ENCODE results near the gene NAGLU. TPM values are rescaled to one million over a fixed set of nuclear protein-coding genes. Genes with fewer than 3 reads are reported as not detected.
A peak's percentile ranks its signal among the peaks of the same experiment; 100 is the strongest.

Gene NAGLU
- total and polyA plus RNA-seq, 7 experiments from 2014 or later = 6.6 to 27.1 (median 21.9) TPM

DNA sequence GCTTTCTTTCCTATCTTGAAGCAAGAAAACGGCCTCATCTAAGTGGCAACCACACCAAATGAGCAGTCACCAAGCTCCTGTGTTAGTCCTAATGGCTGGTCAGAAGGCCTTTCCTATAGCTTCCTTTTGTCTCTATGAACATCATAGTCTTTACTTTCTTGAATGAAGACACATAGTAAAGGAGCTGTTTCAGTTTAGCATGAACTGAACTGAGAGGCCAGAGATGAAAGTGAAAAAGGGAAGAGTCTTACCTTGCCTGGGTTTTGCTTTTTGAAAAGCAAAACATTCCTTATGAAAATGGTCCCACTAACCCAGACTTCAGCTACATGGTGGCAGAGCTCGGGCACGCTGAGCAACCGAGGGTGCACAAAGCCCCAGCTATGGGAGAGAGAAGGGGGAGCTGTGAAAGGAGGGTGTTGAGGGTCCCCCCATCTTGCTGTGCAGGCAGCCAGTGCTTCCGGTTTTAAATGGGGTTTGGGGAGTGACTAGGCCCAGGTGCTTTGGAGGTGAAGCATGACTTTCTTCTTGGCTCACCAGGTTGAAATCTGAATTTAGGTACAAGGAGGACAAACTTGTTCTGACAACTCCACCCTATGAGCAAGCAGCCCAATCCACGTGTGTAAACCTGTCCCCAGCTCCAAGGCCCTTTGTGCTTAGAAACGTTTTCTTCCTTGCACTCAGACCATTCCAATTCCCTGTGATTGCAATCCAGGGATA, 50.6 kb downstream of the NAGLU start:
- Mint-ChIP-seq H3K4me1 (peaks cover 4 to 20% (median 9%) of the 10 kb centered on the region in 7 donors), H3K36me3 (peaks cover 9 to 46% (median 25%) of the 10 kb centered on the region in 5 donors), H3K27ac (peak overlapping the region in 5 of 9 donors; percentile 36 to 64 (median 50)), H3K27me3 (no peaks in the 10 kb centered on the region), H3K4me3 (no peak overlapping the region), H3K9me3 (peaks cover 0 to 1% (median 0%) of the 10 kb centered on the region in 11 donors)
- ChIA-PET POLR2A (interaction anchor here (1.0 to 2.1 kb wide), 3 partner anchors 9 to 23 kb away, joined by 4 to 6 read pairs (median 5); partner anchors contain the start of genes PSMC3IP, RETREG3 and TUBG1), CTCF (interaction anchor here (1.7 kb wide), 1 partner anchor 8 kb away, joined by 5 read pairs; no protein-coding TSS in a partner anchor)
- ATAC-seq (no peak), DNase-seq (no peak)
- Histone ChIP-seq H3K4me1 (ENCODE audit: control insufficient read depth in 2 of 2, insufficient read depth in 2 of 2, low read length in 2 of 2) (no peaks in the 10 kb centered on the region), H3K9me3 (ENCODE audit: control insufficient read depth in 2 of 3, low read length in 3 of 3) (no peaks in the 10 kb centered on the region), H3K27ac (ENCODE audit: low read depth, low read length) (no peak overlapping the region), H3K4me3 (ENCODE audit: low read length) (no peak overlapping the region), H3K36me3 (ENCODE audit: control insufficient read depth in 2 of 3, insufficient read depth in 3 of 3, low read length in 3 of 3) (peaks cover 33 to 98% (median 51%) of the 10 kb centered on the region in 3 experiments), H3K27me3 (ENCODE audit: control insufficient read depth in 2 of 2, insufficient read depth in 2 of 2, low read length in 2 of 2) (no peaks in the 10 kb centered on the region)
- intact Hi-C loops (cut with micrococcal nuclease) = no loop called here

DNA sequence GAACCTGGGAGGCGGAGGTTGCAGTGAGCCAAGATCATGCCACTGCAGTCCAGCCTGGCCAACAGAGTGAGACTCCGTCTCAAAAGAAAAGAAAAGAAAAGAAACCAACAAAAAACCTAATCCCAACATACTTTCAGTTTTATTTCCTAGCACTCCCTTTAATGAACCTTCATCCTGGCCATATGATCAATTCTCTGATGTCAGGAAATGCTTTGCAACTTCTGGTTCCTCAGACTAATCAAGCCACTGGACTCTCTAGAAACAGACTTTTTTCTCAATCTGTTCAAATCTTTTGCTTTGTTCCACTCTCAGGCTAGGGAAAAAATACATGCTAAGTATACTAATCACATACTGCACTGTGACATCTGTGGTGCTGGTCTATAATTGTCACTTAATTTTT, 54.8 kb downstream of the NAGLU start:
- CTCF ChIA-PET = interaction anchor here (0.7 kb wide), 1 partner anchor 191 kb away, joined by 3 read pairs; no protein-coding TSS in a partner anchor
- no peak overlapping the region for H3K4me3 ChIP-seq (ENCODE audit: low read length)
- peaks cover 19 to 75% (median 28%) of the 10 kb centered on the region in 3 experiments for H3K36me3 ChIP-seq (ENCODE audit: control insufficient read depth in 2 of 3, insufficient read depth in 3 of 3, low read length in 3 of 3)
- H3K9me3 ChIP-seq (ENCODE audit: control insufficient read depth in 2 of 3, low read length in 3 of 3) = no peaks in the 10 kb centered on the region
- intact Hi-C loops (cut with micrococcal nuclease) = no loop called here
- Mint-ChIP-seq H3K27ac (no peak overlapping the region), H3K27me3 (no peaks in the 10 kb centered on the region), H3K9me3 (peaks cover 0 to 1% (median 0%) of the 10 kb centered on the region in 11 donors), H3K4me1 (peaks cover 6 to 29% (median 20%) of the 10 kb centered on the region in 7 donors), H3K4me3 (no peak overlapping the region), H3K36me3 (peaks cover 5 to 37% (median 13%) of the 10 kb centered on the region in 5 donors)
- POLR2A ChIA-PET = interaction anchor here (0.7 to 1.4 kb wide), 2 partner anchors 13 to 22 kb away, joined by 3 to 4 read pairs; no protein-coding TSS in a partner anchor
- H3K27ac ChIP-seq (ENCODE audit: low read depth, low read length) = no peak overlapping the region
- ATAC-seq = no peak
- no peaks in the 10 kb centered on the region for H3K27me3 ChIP-seq (ENCODE audit: control insufficient read depth in 2 of 2, insufficient read depth in 2 of 2, low read length in 2 of 2)
- H3K4me1 ChIP-seq (ENCODE audit: control insufficient read depth in 2 of 2, insufficient read depth in 2 of 2, low read length in 2 of 2) = no peaks in the 10 kb centered on the region
- DNase-seq = no peak

DNA sequence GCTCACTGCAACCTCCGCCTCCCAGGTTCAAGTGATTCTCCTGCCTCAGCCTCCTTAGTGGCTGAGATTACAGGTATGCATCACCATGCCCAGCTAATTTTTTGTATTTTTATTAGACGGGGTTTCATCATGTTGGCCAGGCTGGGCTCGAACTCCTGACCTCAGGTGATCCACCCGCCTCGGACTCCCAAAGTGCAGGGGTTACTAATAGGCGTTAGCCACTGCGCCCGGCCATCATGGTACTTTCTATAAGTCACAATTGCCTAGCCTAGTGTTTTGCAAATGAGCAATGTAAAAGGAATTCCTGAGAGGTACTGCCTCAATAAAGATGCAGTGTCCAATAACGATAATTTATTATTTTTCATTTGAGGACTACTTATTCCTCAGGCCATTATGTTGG, 55.4 kb downstream of the NAGLU start:
- ChIA-PET CTCF (interaction anchor here (0.6 to 1.4 kb wide), 2 partner anchors 13 to 133 kb away, joined by 3 to 4 read pairs; no protein-coding TSS in a partner anchor), POLR2A (interaction anchor here (0.7 to 1.2 kb wide), 2 partner anchors 13 to 23 kb away, joined by 3 read pairs; no protein-coding TSS in a partner anchor)
- DNase-seq (no peak), ATAC-seq (no peak)
- no peaks in the 10 kb centered on the region for H3K27me3 ChIP-seq (ENCODE audit: control insufficient read depth in 2 of 2, insufficient read depth in 2 of 2, low read length in 2 of 2)
- intact Hi-C loops (cut with micrococcal nuclease) = no loop called here
- Mint-ChIP-seq H3K4me1 (peaks cover 5 to 32% (median 22%) of the 10 kb centered on the region in 7 donors), H3K36me3 (peaks cover 5 to 36% (median 16%) of the 10 kb centered on the region in 5 donors), H3K27ac (no peak overlapping the region), H3K27me3 (no peaks in the 10 kb centered on the region), H3K9me3 (peaks cover 0 to 1% (median 0%) of the 10 kb centered on the region in 11 donors), H3K4me3 (no peak overlapping the region)
- H3K27ac ChIP-seq (ENCODE audit: low read depth, low read length) = no peak overlapping the region
- no peaks in the 10 kb centered on the region for H3K4me1 ChIP-seq (ENCODE audit: control insufficient read depth in 2 of 2, insufficient read depth in 2 of 2, low read length in 2 of 2)
- no peak overlapping the region for H3K4me3 ChIP-seq (ENCODE audit: low read length)
- no peaks in the 10 kb centered on the region for H3K9me3 ChIP-seq (ENCODE audit: control insufficient read depth in 2 of 3, low read length in 3 of 3)
- H3K36me3 ChIP-seq (ENCODE audit: control insufficient read depth in 2 of 3, insufficient read depth in 3 of 3, low read length in 3 of 3) = peaks cover 14 to 71% (median 23%) of the 10 kb centered on the region in 3 experiments

Small RNA genes within 50 kb of the gene (microRNA-seq; reads per million reads assigned to microRNA genes)
- gene MIR5010 (ENCODE audit: borderline microRNAs expressed) = not detected
- not detected for gene MIR548AT (ENCODE audit: borderline microRNAs expressed)

Other genes starting within 250 kb of the NAGLU start
- 100 to 1,000 TPM; 111 to 162 (median 150) TPM for gene STAT5A, start 247.7 kb upstream of the NAGLU start, total RNA-seq
- 100 to 1,000 TPM in 1 of 2 donors, 10 to 100 TPM in 1; 72.8 to 150 TPM for gene STAT5A, start 247.7 kb upstream of the NAGLU start, polyA plus RNA-seq
- gene STAT3, start 147.8 kb upstream of the NAGLU start, total RNA-seq = 100 to 1,000 TPM; 133 to 275 (median 231) TPM
- gene STAT3, start 147.8 kb upstream of the NAGLU start, polyA plus RNA-seq = 100 to 1,000 TPM; 159 to 189 TPM
- 1 to 10 TPM in 2 of 5 experiments, under 1 TPM in 1, not detected in 2; 0.32 to 3.8 (median 1.1) TPM for gene CAVIN1, start 113.0 kb upstream of the NAGLU start, total RNA-seq
- under 1 TPM; 0.25 to 0.81 TPM for gene CAVIN1, start 113.0 kb upstream of the NAGLU start, polyA plus RNA-seq
- gene ATP6V0A1, start 77.4 kb upstream of the NAGLU start, total RNA-seq = 10 to 100 TPM; 16.1 to 74.8 (median 17.9) TPM
- gene ATP6V0A1, start 77.4 kb upstream of the NAGLU start, polyA plus RNA-seq = 10 to 100 TPM; 10.7 to 16.8 TPM
- gene HSD17B1, start 16.7 kb downstream of the NAGLU start, total RNA-seq = 1 to 10 TPM; 1.2 to 2.2 (median 1.9) TPM
- under 1 TPM; 0.39 to 0.59 TPM for gene HSD17B1, start 16.7 kb downstream of the NAGLU start, polyA plus RNA-seq
- 10 to 100 TPM; 45.3 to 76.9 (median 64.5) TPM for gene COASY, start 25.9 kb downstream of the NAGLU start, total RNA-seq
- gene COASY, start 25.9 kb downstream of the NAGLU start, polyA plus RNA-seq = 10 to 100 TPM; 56.0 to 59.2 TPM
- gene MLX, start 30.9 kb downstream of the NAGLU start, total RNA-seq = 10 to 100 TPM; 35.3 to 73.9 (median 65.1) TPM
- gene MLX, start 30.9 kb downstream of the NAGLU start, polyA plus RNA-seq = 10 to 100 TPM; 28.1 to 46.8 TPM
- 10 to 100 TPM in 1 of 5 experiments, 1 to 10 TPM in 4; 2.7 to 14.0 (median 5.2) TPM for gene PSMC3IP, start 41.5 kb downstream of the NAGLU start, total RNA-seq
- 1 to 10 TPM; 1.3 to 1.6 TPM for gene PSMC3IP, start 41.5 kb downstream of the NAGLU start, polyA plus RNA-seq
- gene RETREG3, start 73.1 kb downstream of the NAGLU start, total RNA-seq = 100 to 1,000 TPM in 2 of 5 experiments, 10 to 100 TPM in 3; 53.3 to 132 (median 75.7) TPM
- 100 to 1,000 TPM; 131 to 136 TPM for gene RETREG3, start 73.1 kb downstream of the NAGLU start, polyA plus RNA-seq
- 10 to 100 TPM in 3 of 5 experiments, 1 to 10 TPM in 2; 7.8 to 54.4 (median 12.5) TPM for gene TUBG1, start 73.4 kb downstream of the NAGLU start, total RNA-seq
- 10 to 100 TPM in 1 of 2 donors, 1 to 10 TPM in 1; 4.8 to 12.5 TPM for gene TUBG1, start 73.4 kb downstream of the NAGLU start, polyA plus RNA-seq
- gene TUBG2, start 123.0 kb downstream of the NAGLU start, total RNA-seq = 10 to 100 TPM in 4 of 5 experiments, 1 to 10 TPM in 1; 9.0 to 20.3 (median 15.3) TPM
- 1 to 10 TPM; 4.9 to 8.7 TPM for gene TUBG2, start 123.0 kb downstream of the NAGLU start, polyA plus RNA-seq
- gene PLEKHH3, start 140.8 kb downstream of the NAGLU start, total RNA-seq = 1 to 10 TPM in 2 of 5 experiments, under 1 TPM in 1, not detected in 2; 0.89 to 1.6 (median 1.1) TPM
- gene PLEKHH3, start 140.8 kb downstream of the NAGLU start, polyA plus RNA-seq = not detected
- 1 to 10 TPM in 2 of 5 experiments, under 1 TPM in 3; 0.56 to 1.7 (median 0.67) TPM for gene CCR10, start 145.6 kb downstream of the NAGLU start, total RNA-seq
- under 1 TPM; 0.22 to 0.44 TPM for gene CCR10, start 145.6 kb downstream of the NAGLU start, polyA plus RNA-seq
- 1 to 10 TPM in 4 of 5 experiments, under 1 TPM in 1; 0.92 to 2.4 (median 2.1) TPM for gene CNTNAP1, start 146.3 kb downstream of the NAGLU start, total RNA-seq
- gene CNTNAP1, start 146.3 kb downstream of the NAGLU start, polyA plus RNA-seq = under 1 TPM; 0.04 to 0.86 TPM
- gene EZH1, start 208.8 kb downstream of the NAGLU start, total RNA-seq = 100 to 1,000 TPM in 2 of 5 experiments, 10 to 100 TPM in 3; 50.9 to 212 (median 95.4) TPM
- 10 to 100 TPM; 30.2 to 51.4 TPM for gene EZH1, start 208.8 kb downstream of the NAGLU start, polyA plus RNA-seq
- gene RAMP2, start 225.0 kb downstream of the NAGLU start, total RNA-seq = not detected
- not detected for gene RAMP2, start 225.0 kb downstream of the NAGLU start, polyA plus RNA-seq
- gene VPS25, start 237.2 kb downstream of the NAGLU start, total RNA-seq = 10 to 100 TPM; 24.3 to 60.6 (median 37.7) TPM
- 10 to 100 TPM; 55.0 to 57.2 TPM for gene VPS25, start 237.2 kb downstream of the NAGLU start, polyA plus RNA-seq
- under 1 TPM; 0.10 to 0.51 (median 0.24) TPM for gene WNK4, start 244.4 kb downstream of the NAGLU start, total RNA-seq
- not detected for gene WNK4, start 244.4 kb downstream of the NAGLU start, polyA plus RNA-seq

Data from naive thymus-derived CD4-positive, alpha-beta T cell (primary cell).